ENCODE measurements around the gene DTHD1. TPM values are rescaled to one million over a fixed set of nuclear protein-coding genes. Genes with fewer than 3 reads are reported as not detected.

Gene DTHD1
- total and polyA plus RNA-seq, 10 of the 15 experiments (the other 5 are each of a cell fraction or from before 2014, with no cell fraction given), result 0.05 to 2.8 (median 1.4) TPM

DNA sequence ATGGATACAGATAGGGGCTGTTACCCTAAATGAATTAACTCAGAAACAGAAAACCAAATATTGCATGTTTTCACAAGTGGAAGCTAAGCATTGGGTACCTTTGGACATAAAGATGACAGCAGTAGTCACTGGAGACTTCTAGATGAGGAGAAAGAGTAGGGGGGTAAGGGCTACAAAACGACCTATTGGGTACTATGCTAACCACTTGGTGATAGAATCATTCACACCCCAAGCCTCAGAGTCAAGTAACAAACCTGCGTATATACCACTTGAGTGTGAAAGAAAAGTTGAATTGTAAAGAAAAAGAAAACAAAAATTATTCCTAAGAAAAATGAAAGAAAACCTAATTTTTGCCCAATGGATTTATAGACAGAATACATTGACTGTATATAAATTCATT is 29.4 kb upstream of the DTHD1 start (continued):
- TF ChIP-seq, protein P1, sequence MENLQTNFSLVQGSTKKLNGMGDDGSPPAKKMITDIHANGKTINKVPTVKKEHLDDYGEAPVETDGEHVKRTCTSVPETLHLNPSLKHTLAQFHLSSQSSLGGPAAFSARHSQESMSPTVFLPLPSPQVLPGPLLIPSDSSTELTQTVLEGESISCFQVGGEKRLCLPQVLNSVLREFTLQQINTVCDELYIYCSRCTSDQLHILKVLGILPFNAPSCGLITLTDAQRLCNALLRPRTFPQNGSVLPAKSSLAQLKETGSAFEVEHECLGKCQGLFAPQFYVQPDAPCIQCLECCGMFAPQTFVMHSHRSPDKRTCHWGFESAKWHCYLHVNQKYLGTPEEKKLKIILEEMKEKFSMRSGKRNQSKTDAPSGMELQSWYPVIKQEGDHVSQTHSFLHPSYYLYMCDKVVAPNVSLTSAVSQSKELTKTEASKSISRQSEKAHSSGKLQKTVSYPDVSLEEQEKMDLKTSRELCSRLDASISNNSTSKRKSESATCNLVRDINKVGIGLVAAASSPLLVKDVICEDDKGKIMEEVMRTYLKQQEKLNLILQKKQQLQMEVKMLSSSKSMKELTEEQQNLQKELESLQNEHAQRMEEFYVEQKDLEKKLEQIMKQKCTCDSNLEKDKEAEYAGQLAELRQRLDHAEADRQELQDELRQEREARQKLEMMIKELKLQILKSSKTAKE (IDR thresholded peaks at IDR 0.05; ENCODE audit: low read depth, poor library complexity, severe bottlenecking), result no peak
- TF ChIP-seq, protein P2, sequence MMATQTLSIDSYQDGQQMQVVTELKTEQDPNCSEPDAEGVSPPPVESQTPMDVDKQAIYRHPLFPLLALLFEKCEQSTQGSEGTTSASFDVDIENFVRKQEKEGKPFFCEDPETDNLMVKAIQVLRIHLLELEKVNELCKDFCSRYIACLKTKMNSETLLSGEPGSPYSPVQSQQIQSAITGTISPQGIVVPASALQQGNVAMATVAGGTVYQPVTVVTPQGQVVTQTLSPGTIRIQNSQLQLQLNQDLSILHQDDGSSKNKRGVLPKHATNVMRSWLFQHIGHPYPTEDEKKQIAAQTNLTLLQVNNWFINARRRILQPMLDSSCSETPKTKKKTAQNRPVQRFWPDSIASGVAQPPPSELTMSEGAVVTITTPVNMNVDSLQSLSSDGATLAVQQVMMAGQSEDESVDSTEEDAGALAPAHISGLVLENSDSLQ (IDR thresholded peaks at IDR 0.05), result no peak
- TF ChIP-seq SMAD5 (IDR thresholded peaks at IDR 0.05; ENCODE audit: low read depth) (no peak), FOS (IDR thresholded peaks at IDR 0.05; ENCODE audit: borderline replicate concordance, extremely low read depth, insufficient read length) (no peak), SP1 (IDR thresholded peaks at IDR 0.05; ENCODE audit: low read depth, low read length) (no peak), DPF2 (IDR thresholded peaks at IDR 0.05) (no peak), ATF7 (IDR thresholded peaks at IDR 0.05; ENCODE audit: low read depth) (no peak), RAD51 (IDR thresholded peaks at IDR 0.05) (no peak), TAF1 (IDR thresholded peaks at IDR 0.05; ENCODE audit: borderline replicate concordance, low read depth, low read length) (no peak)
- TF ChIP-seq, protein P3, sequence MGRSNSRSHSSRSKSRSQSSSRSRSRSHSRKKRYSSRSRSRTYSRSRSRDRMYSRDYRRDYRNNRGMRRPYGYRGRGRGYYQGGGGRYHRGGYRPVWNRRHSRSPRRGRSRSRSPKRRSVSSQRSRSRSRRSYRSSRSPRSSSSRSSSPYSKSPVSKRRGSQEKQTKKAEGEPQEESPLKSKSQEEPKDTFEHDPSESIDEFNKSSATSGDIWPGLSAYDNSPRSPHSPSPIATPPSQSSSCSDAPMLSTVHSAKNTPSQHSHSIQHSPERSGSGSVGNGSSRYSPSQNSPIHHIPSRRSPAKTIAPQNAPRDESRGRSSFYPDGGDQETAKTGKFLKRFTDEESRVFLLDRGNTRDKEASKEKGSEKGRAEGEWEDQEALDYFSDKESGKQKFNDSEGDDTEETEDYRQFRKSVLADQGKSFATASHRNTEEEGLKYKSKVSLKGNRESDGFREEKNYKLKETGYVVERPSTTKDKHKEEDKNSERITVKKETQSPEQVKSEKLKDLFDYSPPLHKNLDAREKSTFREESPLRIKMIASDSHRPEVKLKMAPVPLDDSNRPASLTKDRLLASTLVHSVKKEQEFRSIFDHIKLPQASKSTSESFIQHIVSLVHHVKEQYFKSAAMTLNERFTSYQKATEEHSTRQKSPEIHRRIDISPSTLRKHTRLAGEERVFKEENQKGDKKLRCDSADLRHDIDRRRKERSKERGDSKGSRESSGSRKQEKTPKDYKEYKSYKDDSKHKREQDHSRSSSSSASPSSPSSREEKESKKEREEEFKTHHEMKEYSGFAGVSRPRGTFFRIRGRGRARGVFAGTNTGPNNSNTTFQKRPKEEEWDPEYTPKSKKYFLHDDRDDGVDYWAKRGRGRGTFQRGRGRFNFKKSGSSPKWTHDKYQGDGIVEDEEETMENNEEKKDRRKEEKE (IDR thresholded peaks at IDR 0.05), result no peak
- TF ChIP-seq, protein P4, sequence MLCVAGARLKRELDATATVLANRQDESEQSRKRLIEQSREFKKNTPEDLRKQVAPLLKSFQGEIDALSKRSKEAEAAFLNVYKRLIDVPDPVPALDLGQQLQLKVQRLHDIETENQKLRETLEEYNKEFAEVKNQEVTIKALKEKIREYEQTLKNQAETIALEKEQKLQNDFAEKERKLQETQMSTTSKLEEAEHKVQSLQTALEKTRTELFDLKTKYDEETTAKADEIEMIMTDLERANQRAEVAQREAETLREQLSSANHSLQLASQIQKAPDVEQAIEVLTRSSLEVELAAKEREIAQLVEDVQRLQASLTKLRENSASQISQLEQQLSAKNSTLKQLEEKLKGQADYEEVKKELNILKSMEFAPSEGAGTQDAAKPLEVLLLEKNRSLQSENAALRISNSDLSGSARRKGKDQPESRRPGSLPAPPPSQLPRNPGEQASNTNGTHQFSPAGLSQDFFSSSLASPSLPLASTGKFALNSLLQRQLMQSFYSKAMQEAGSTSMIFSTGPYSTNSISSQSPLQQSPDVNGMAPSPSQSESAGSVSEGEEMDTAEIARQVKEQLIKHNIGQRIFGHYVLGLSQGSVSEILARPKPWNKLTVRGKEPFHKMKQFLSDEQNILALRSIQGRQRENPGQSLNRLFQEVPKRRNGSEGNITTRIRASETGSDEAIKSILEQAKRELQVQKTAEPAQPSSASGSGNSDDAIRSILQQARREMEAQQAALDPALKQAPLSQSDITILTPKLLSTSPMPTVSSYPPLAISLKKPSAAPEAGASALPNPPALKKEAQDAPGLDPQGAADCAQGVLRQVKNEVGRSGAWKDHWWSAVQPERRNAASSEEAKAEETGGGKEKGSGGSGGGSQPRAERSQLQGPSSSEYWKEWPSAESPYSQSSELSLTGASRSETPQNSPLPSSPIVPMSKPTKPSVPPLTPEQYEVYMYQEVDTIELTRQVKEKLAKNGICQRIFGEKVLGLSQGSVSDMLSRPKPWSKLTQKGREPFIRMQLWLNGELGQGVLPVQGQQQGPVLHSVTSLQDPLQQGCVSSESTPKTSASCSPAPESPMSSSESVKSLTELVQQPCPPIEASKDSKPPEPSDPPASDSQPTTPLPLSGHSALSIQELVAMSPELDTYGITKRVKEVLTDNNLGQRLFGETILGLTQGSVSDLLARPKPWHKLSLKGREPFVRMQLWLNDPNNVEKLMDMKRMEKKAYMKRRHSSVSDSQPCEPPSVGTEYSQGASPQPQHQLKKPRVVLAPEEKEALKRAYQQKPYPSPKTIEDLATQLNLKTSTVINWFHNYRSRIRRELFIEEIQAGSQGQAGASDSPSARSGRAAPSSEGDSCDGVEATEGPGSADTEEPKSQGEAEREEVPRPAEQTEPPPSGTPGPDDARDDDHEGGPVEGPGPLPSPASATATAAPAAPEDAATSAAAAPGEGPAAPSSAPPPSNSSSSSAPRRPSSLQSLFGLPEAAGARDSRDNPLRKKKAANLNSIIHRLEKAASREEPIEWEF (IDR thresholded peaks at IDR 0.05; ENCODE audit: insufficient replicate concordance, low read depth, low read length), result no peak
